Breast epithelium (tissue), 4 donors: Measurements from ENCODE around the gene IFI44. TPM values are rescaled to one million over a fixed set of nuclear protein-coding genes. Genes with fewer than 3 reads are reported as not detected.

ENCODE experiments used
- DNase-seq, 2 donors: peaks; one replicate each; pipeline ENCODE4 v3.0.0-alpha.2; 2019; ENCODE audit warnings: low spot score in 2 of 2
- H3K27ac ChIP-seq, 2 donors: fragments of 200-600 bp; sonication (generic) in 1 of 2; one replicate each; pipeline ENCODE4 v1.5.1; 2016 to 2019; ENCODE audit warnings: mild to moderate bottlenecking in 1 of 2
- H3K27me3 ChIP-seq, 2 donors: fragments of 200-600 bp; sonication (generic) in 1 of 2; one replicate each; pipeline versions ENCODE4 v1.5.1 to v1.6.0; 2017 to 2019; ENCODE audit warnings: control low read depth in 1 of 2, mild to moderate bottlenecking in 1 of 2
- H3K36me3 ChIP-seq: fragments of 200-600 bp; one replicate; pipeline ENCODE4 v1.5.1; 2019
- H3K4me1 ChIP-seq, 2 donors: fragments of 200-600 bp; sonication (generic); one replicate each; pipeline ENCODE4 v1.5.1; 2016 to 2019; ENCODE audit warnings: control low read depth in 1 of 2
- H3K4me3 ChIP-seq, 3 donors: fragments of 200-600 bp; sonication (generic); 1 replicate in 2 of 3; 2 replicates in 1 of 3; pipeline ENCODE4 v1.5.1; 2016 to 2019; ENCODE audit warnings: mild to moderate bottlenecking in 3 of 3, moderate library complexity in 2 of 3
- H3K9me3 ChIP-seq, 2 donors: fragments of 200-600 bp; sonication (generic) in 1 of 2; one replicate each; pipeline ENCODE4 v1.5.1; 2016 to 2019; ENCODE audit warnings: control low read depth in 1 of 2
- CTCF ChIP-seq, 3 donors: fragments of 450-650 bp; IDR thresholded peaks; one replicate each; pipeline ENCODE4 v1.5.1; 2016 to 2017; ENCODE audit warnings: antibody characterized with exemption in 3 of 3, mild to moderate bottlenecking in 3 of 3, moderate library complexity in 3 of 3
- POLR2A ChIP-seq: fragments of 450-650 bp; IDR thresholded peaks from one replicate; pipeline ENCODE4 v1.6.1; 2016; ENCODE audit warnings: antibody characterized with exemption, mild to moderate bottlenecking, moderate library complexity
- POLR2AphosphoS5 ChIP-seq, 3 donors: sonication (generic); formaldehyde crosslinking; IDR thresholded peaks; one replicate each; pipeline ENCODE4 v1.6.1; 2017; ENCODE audit warnings: antibody characterized with exemption in 3 of 3
- intact Hi-C: fragments of 100-400 bp; cut with DNase I; formaldehyde crosslinking; loops from one replicate; pipeline ENCODE4 v1.15.1; 2023; ENCODE audit warnings: low total_unique reads
- total RNA-seq, 3 donors: library from RNA; depleted of rRNA; stranded (reverse); fragments of >200 nt; gene quantifications; one replicate each; pipeline ENCODE4 v1.1.0, GENCODE V29; 2016

IFI44 gene
- total RNA-seq, 3 donors from 2014 or later, result 20.0 to 25.3 (median 24.0) TPM

GRCh38 chr1:78647238-78647637 is 2.4 kb upstream of the IFI44 start:
- Histone ChIP-seq H3K36me3 (no peaks in the 10 kb centered on the region), H3K4me1 (peaks cover 0 to 4% of the 10 kb centered on the region in 2 donors), H3K4me3 (no peak overlapping the region), H3K27me3 (no peaks in the 10 kb centered on the region), H3K9me3 (no peaks in the 10 kb centered on the region), H3K27ac (no peak overlapping the region)
- intact Hi-C loops, result no loop called here
- DNase-seq, result no peak
- no peak for TF ChIP-seq POLR2A
- TF ChIP-seq CTCF (IDR thresholded peaks at IDR 0.05), result no peak
- no peak for TF ChIP-seq POLR2AphosphoS5 (IDR thresholded peaks at IDR 0.05)

GRCh38 chr1:78650114-78650660 is 556 bp downstream of the IFI44 start:
- intact Hi-C loops, result no loop called here
- DNase-seq, result no peak
- Histone ChIP-seq H3K9me3 (no peaks in the 10 kb centered on the region), H3K4me1 (peaks cover 0 to 4% of the 10 kb centered on the region in 2 donors), H3K4me3 (peak overlapping the region; percentile 40 to 48 (median 47)), H3K27ac (peak overlapping the region; percentile 33 to 50), H3K36me3 (no peaks in the 10 kb centered on the region), H3K27me3 (no peaks in the 10 kb centered on the region)
- TF ChIP-seq POLR2AphosphoS5 (IDR thresholded peaks at IDR 0.05), result no peak
- no peak for TF ChIP-seq POLR2A
- no peak for TF ChIP-seq CTCF (IDR thresholded peaks at IDR 0.05)

GRCh38 chr1:78651241-78651640 is 1.6 kb downstream of the IFI44 start:
- H3K4me1 ChIP-seq, result peaks cover 0 to 4% of the 10 kb centered on the region in 2 donors
- TF ChIP-seq CTCF (IDR thresholded peaks at IDR 0.05) (no peak), POLR2A (no peak), POLR2AphosphoS5 (IDR thresholded peaks at IDR 0.05) (no peak)
- no peaks in the 10 kb centered on the region for H3K9me3 ChIP-seq
- no peak for DNase-seq
- H3K36me3 ChIP-seq, result no peaks in the 10 kb centered on the region
- peak overlapping the region; percentile 2 to 73 for H3K27ac ChIP-seq
- peak overlapping the region; percentile 40 to 48 (median 47) for H3K4me3 ChIP-seq
- H3K27me3 ChIP-seq, result no peaks in the 10 kb centered on the region
- intact Hi-C loops, result no loop called here

- intact Hi-C loops, result no loop called here
- TF ChIP-seq POLR2AphosphoS5 (IDR thresholded peaks at IDR 0.05) (no peak), CTCF (IDR thresholded peaks at IDR 0.05) (no peak)
- no peak for DNase-seq
- H3K4me1 ChIP-seq, result peaks cover 0 to 4% of the 10 kb centered on the region in 2 donors
- H3K4me3 ChIP-seq, result peak overlapping the region; percentile 40 to 48 (median 47)
- H3K9me3 ChIP-seq, result no peaks in the 10 kb centered on the region
- no peaks in the 10 kb centered on the region for H3K27me3 ChIP-seq
- H3K36me3 ChIP-seq, result no peaks in the 10 kb centered on the region
- H3K27ac ChIP-seq, result peak overlapping the region in 1 of 2 donors; percentile 73
Observed at GRCh38 chr1:78652019-78652560, 2.5 kb downstream of the IFI44 start.

GRCh38 chr1:78658901-78659300 is 9.3 kb downstream of the IFI44 start:
- no peaks in the 10 kb centered on the region for H3K36me3 ChIP-seq
- no peak for TF ChIP-seq POLR2AphosphoS5 (IDR thresholded peaks at IDR 0.05)
- no peak for TF ChIP-seq POLR2A
- no peak for TF ChIP-seq CTCF (IDR thresholded peaks at IDR 0.05)
- H3K4me3 ChIP-seq, result no peak overlapping the region
- no peaks in the 10 kb centered on the region for H3K4me1 ChIP-seq
- H3K27me3 ChIP-seq, result no peaks in the 10 kb centered on the region
- H3K27ac ChIP-seq, result no peak overlapping the region
- intact Hi-C loops, result no loop called here
- DNase-seq, result no peak
- H3K9me3 ChIP-seq, result no peaks in the 10 kb centered on the region
